Activated naive CD4-positive, alpha-beta T cell treated with anti-CD3 and anti-CD28 coated beads, Interleukin-2, amount 50 U/mL, for 72 hours (primary cell): Measurements from ENCODE around the gene USP46. TPM values are rescaled to one million over a fixed set of nuclear protein-coding genes. Genes with fewer than 3 reads are reported as not detected.

ENCODE experiments used
- total RNA-seq, 2 donors: library from RNA; stranded (reverse); gene quantifications; one replicate each; pipeline ENCODE4 v1.2.3, GENCODE V29; 2022

The USP46 gene
- total RNA-seq, 2 donors from 2014 or later = 1.0 to 4.4 TPM

Other genes with a start within 250 kb of the USP46 start
- gene ERVMER34-1, start 92.1 kb upstream of the USP46 start, total RNA-seq = under 1 TPM in 1 of 2 donors, not detected in 1; 0.19 TPM
- gene RASL11B, start 203.0 kb upstream of the USP46 start, total RNA-seq = under 1 TPM; 0.14 to 0.84 TPM